K562 (cell line): Measurements from ENCODE around the gene LIMS2. TPM values are rescaled to one million over a fixed set of nuclear protein-coding genes. Genes with fewer than 3 reads are reported as not detected.

Source experiments
- ATAC-seq: fragments of 200-7000 bp; cut with Tn5 transposase; 3 replicates; pipeline ENCODE4 v1.9.1; 2020; ENCODE audit warnings: moderate library complexity
- BruUV-seq: library from RNA; stranded (reverse); fragments of 400-500 nt; replicated peaks from 2 replicates; lab custom pipeline; 2021; lab: Mats Ljungman, UMichigan
- CTCF ChIA-PET: fragments of 300-600 bp; formaldehyde crosslinking; extraction: SDS; loops from one replicate; lab custom pipeline; 2021; ENCODE audit warnings: low intra/inter-chr PET ratio; lab: Yijun Ruan, JAX
- POLR2A ChIA-PET: fragments of 300-600, 350-650 bp; sonication (Branson Sonifier 250); formaldehyde crosslinking; extraction: SDS; loops from one replicate; lab custom pipeline; 2021; ENCODE audit warnings: antibody characterized with exemption, inconsistent platforms; lab: Yijun Ruan, JAX
- DNase-seq, 4 experiments: peaks; one replicate each; pipeline versions ENCODE4 v3.0.0 to v3.0.0-alpha.2; 2011 to 2018; ENCODE audit warnings: low spot score in 3 of 4, mixed read lengths in 3 of 4; ENCODE audit errors: extremely low read depth in 1 of 4
- FAIRE-seq: peaks from 2 replicates; lab custom pipeline; 2011; peaks lifted over from hg19 to GRCh38; lab: Jason Lieb, UNC
- H2AFZ ChIP-seq: 2 replicates; pipeline ENCODE4 v1.6.0; 2011; ENCODE audit warnings: low read depth, low read length, control low read depth, inconsistent platforms
- H3K27ac ChIP-seq: fragments of 200-600 bp; 3 replicates; pipeline ENCODE4 v1.8.0; 2011; ENCODE audit warnings: low read depth, mild to moderate bottlenecking, control low read depth, inconsistent platforms, low read length, moderate library complexity, mixed read lengths; ENCODE audit errors: extremely low read depth
- H3K27me3 ChIP-seq, 2 experiments: fragments of 300-600 bp in 1 of 2; 2 replicates in 1 of 2; 3 replicates in 1 of 2; pipeline versions ENCODE4 v1.6.0 to v1.8.0; 2011; ENCODE audit warnings: inconsistent platforms in 2 of 2, low read length in 2 of 2, mild to moderate bottlenecking in 1 of 2, mixed read lengths in 1 of 2, moderate library complexity in 1 of 2; ENCODE audit not compliant: control insufficient read depth in 2 of 2, insufficient read depth in 2 of 2
- H3K36me3 ChIP-seq: fragments of 300-600 bp; 3 replicates; pipeline ENCODE4 v1.8.0; 2011; ENCODE audit warnings: mild to moderate bottlenecking, low read length, inconsistent platforms; ENCODE audit not compliant: control insufficient read depth, insufficient read depth
- H3K4me1 ChIP-seq, 2 experiments: fragments of 200-600 bp in 1 of 2; replicated peaks in 1 of 2; 2 replicates in 1 of 2; 3 replicates in 1 of 2; pipeline versions ENCODE4 v1.5.1 to v1.8.0; 2011; ENCODE audit warnings: inconsistent platforms in 2 of 2, low read length in 2 of 2, mild to moderate bottlenecking in 1 of 2, mixed read lengths in 1 of 2, moderate library complexity in 1 of 2; ENCODE audit not compliant: control insufficient read depth in 2 of 2, insufficient read depth in 2 of 2
- H3K4me2 ChIP-seq: 2 replicates; pipeline ENCODE4 v1.6.1; 2011; ENCODE audit warnings: low read length, control low read depth, inconsistent platforms, mixed read lengths; ENCODE audit not compliant: insufficient read depth
- H3K4me3 ChIP-seq: fragments of 200-600 bp; sonication (generic), shearing (Covaris generic); 2 replicates; pipeline ENCODE4 v1.5.1; 2016; ENCODE audit warnings: control low read depth, inconsistent platforms
- H3K79me2 ChIP-seq: fragments of 200-600 bp; 3 replicates; pipeline ENCODE4 v1.8.0; 2011; ENCODE audit warnings: low read length, inconsistent platforms; ENCODE audit not compliant: control insufficient read depth, insufficient read depth
- H3K9ac ChIP-seq, 2 experiments: 2 replicates each; pipeline versions ENCODE4 v1.6.0 to v1.6.1; 2011; ENCODE audit warnings: low read depth in 2 of 2, low read length in 2 of 2, control low read depth in 1 of 2, inconsistent platforms in 1 of 2, mild to moderate bottlenecking in 1 of 2, mixed read lengths in 1 of 2; ENCODE audit not compliant: insufficient read depth in 1 of 2
- H3K9me1 ChIP-seq: one replicate; pipeline ENCODE4 v1.6.0; 2011; ENCODE audit warnings: inconsistent platforms, mild to moderate bottlenecking, low read length, moderate library complexity; ENCODE audit not compliant: control insufficient read depth, insufficient read depth
- H3K9me3 ChIP-seq: replicated peaks from 2 replicates; pipeline ENCODE4 v1.5.1; 2011; ENCODE audit warnings: low read depth, low read length, inconsistent platforms; ENCODE audit not compliant: control insufficient read depth, insufficient read depth
- H4K20me1 ChIP-seq: replicated peaks from 2 replicates; pipeline ENCODE4 v1.6.1; 2011; ENCODE audit warnings: low read length, inconsistent platforms, mixed read lengths; ENCODE audit not compliant: control insufficient read depth, insufficient read depth
- EZH2 ChIP-seq: IDR thresholded peaks from 2 replicates; pipeline ENCODE4 v1.6.1; 2012; ENCODE audit warnings: low read depth, mild to moderate bottlenecking, inconsistent platforms, low read length, borderline replicate concordance
- FOXA1 ChIP-seq: fragments of 450-650 bp; IDR thresholded peaks from 2 replicates; pipeline ENCODE4 v1.6.1; 2016; ENCODE audit warnings: mild to moderate bottlenecking, borderline replicate concordance
- KDM1A ChIP-seq, 2 experiments: fragments of 450-650 bp; IDR thresholded peaks; 2 replicates each; pipeline ENCODE4 v1.6.1; 2016; ENCODE audit warnings: mild to moderate bottlenecking in 2 of 2
- MECOM ChIP-seq: fragments of 250-450 bp; sonication (Bioruptor Pico); IDR thresholded peaks from 2 replicates; pipeline ENCODE4 v1.8.0; 2022; ENCODE audit warnings: inconsistent platforms
- MTA3 ChIP-seq: fragments of 450-650 bp; formaldehyde crosslinking; IDR thresholded peaks from 2 replicates; pipeline ENCODE4 v1.6.1; 2017; ENCODE audit warnings: mild to moderate bottlenecking, borderline replicate concordance
- PATZ1 ChIP-seq: fragments of 250-450 bp; sonication (Bioruptor Pico); IDR thresholded peaks from 2 replicates; pipeline ENCODE4 v1.5.0; 2020; ENCODE audit warnings: mild to moderate bottlenecking, borderline replicate concordance
- POLR3A ChIP-seq: IDR thresholded peaks from 2 replicates; pipeline ENCODE4 v1.6.1; 2011; ENCODE audit warnings: borderline replicate concordance, mild to moderate bottlenecking, moderate library complexity; ENCODE audit not compliant: insufficient read length, insufficient read depth; ENCODE audit errors: extremely low read depth
- ZNF133 ChIP-seq: fragments of 250-450 bp; sonication (Bioruptor Pico); IDR thresholded peaks from 2 replicates; pipeline ENCODE4 v1.4.0; 2020; ENCODE audit warnings: mild to moderate bottlenecking
- ZNF764 ChIP-seq: fragments of 250-450 bp; sonication (Bioruptor Pico); IDR thresholded peaks from 2 replicates; pipeline ENCODE4 v1.4.0; 2020; ENCODE audit warnings: low read depth, mild to moderate bottlenecking, moderate library complexity
- WGBS: fragments of 100-300 bp; shearing (Covaris generic); methylation state at CpG from one replicate; pipeline ENCODE4 v1.1.6; 2016; ENCODE audit warnings: low coverage, mixed read lengths; ENCODE audit not compliant: insufficient coverage; ENCODE audit errors: missing lambda C conversion rate; 5-methylcytosine and 5-hydroxymethylcytosine counted together
- in situ Hi-C: fragments of 300-500 bp; cut with MboI; formaldehyde crosslinking; loops from 4 replicates; pipeline ENCODE4 v1.15.0; 2018; ENCODE audit warnings: inconsistent platforms, mixed read lengths
- intact Hi-C: fragments of 100-400 bp; cut with micrococcal nuclease; formaldehyde crosslinking; loops from 2 replicates; pipeline ENCODE4 v1.14.2; 2022
- polyA plus RNA-seq, 8 experiments: library from polyadenylated mRNA; depleted of rRNA in 4 of 8; stranded (reverse) in 5 of 8; unstranded in 3 of 8; fragments of >200 nt; fragmentation: Nextera tagmentation in 2 of 8; fragmentation: Illumina TruSeq in 1 of 8; extraction: Ambion mirVana in 2 of 8; extraction: Trizol in 1 of 8; gene quantifications; 2 replicates each; pipeline versions ENCODE4 v1.2.1 to v1.2.3, GENCODE V29; 2011 to 2014; ENCODE audit warnings: inconsistent platforms in 1 of 8, missing spikeins in 1 of 8
- total RNA-seq, 7 experiments: library from RNA; depleted of rRNA in 6 of 7; stranded (reverse); fragments of >200 nt in 6 of 7; fragmentation: Illumina TruSeq in 2 of 7; extraction: Trizol in 2 of 7; gene quantifications; 2 replicates each; pipeline versions ENCODE4 v1.2.1 to v1.2.3, GENCODE V29; 2011 to 2021; ENCODE audit warnings: low replicate concordance in 1 of 7
- TF ChIP-seq, protein P1 (sequence below): fragments of 250-450 bp; sonication (Bioruptor Pico); IDR thresholded peaks from 2 replicates; pipeline ENCODE4 v1.9.0; 2021; ENCODE audit warnings: mild to moderate bottlenecking, inconsistent platforms

LIMS2 gene
- total and polyA plus RNA-seq, 9 of the 15 experiments (the other 6 are each of a cell fraction or from before 2014, with no cell fraction given), result 0.04 to 0.22 TPM; not detected in 7

GRCh38 chr2:127605691-127606263, 69.6 kb downstream of the LIMS2 start (continued):
- TF ChIP-seq, protein P1, sequence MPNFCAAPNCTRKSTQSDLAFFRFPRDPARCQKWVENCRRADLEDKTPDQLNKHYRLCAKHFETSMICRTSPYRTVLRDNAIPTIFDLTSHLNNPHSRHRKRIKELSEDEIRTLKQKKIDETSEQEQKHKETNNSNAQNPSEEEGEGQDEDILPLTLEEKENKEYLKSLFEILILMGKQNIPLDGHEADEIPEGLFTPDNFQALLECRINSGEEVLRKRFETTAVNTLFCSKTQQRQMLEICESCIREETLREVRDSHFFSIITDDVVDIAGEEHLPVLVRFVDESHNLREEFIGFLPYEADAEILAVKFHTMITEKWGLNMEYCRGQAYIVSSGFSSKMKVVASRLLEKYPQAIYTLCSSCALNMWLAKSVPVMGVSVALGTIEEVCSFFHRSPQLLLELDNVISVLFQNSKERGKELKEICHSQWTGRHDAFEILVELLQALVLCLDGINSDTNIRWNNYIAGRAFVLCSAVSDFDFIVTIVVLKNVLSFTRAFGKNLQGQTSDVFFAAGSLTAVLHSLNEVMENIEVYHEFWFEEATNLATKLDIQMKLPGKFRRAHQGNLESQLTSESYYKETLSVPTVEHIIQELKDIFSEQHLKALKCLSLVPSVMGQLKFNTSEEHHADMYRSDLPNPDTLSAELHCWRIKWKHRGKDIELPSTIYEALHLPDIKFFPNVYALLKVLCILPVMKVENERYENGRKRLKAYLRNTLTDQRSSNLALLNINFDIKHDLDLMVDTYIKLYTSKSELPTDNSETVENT (CRISPR knock-in tag), result no peak
- TF ChIP-seq FOXA1, result no peak

DNA sequence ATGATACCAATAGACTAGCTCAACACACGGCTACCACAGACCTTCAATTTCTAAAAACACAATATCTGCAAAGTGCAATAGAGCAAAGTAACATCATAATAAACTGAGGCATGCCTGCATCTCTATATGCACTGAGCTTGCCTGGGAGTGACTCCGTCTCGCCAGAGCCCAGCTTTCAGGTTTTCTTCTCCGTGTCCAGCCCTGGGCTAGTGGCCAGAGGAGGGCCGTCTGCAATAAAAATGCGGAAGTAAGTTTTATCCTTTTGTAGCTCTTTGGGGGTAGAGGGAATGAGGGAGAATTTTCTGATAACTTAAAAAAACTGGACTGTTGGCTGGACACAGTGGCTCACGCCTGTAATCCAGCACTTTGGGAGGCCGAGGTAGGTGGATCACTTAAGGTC, 70.3 kb downstream of the LIMS2 start:
- Histone ChIP-seq H2AFZ (no peak overlapping the region), H3K9ac (no peak overlapping the region), H3K36me3 (no peaks in the 10 kb centered on the region; the same call in 2 of the 3 replicates), H4K20me1 (no peaks in the 10 kb centered on the region), H3K79me2 (no peaks in the 10 kb centered on the region), H3K4me2 (no peak overlapping the region), H3K9me1 (no peaks in the 10 kb centered on the region), H3K9me3 (no peaks in the 10 kb centered on the region), H3K27me3 (peaks cover 50 to 52% of the 10 kb centered on the region in 2 experiments; a peak in 4 of 5 replicates), H3K4me1 (peaks cover 0 to 11% of the 10 kb centered on the region in 2 experiments; a peak in 2 of 5 replicates), H3K27ac (no peak overlapping the region), H3K4me3 (no peak overlapping the region)
- ChIA-PET CTCF (no interaction called here), POLR2A (interaction anchor here (1.0 to 2.2 kb wide), 2 partner anchors 12 to 28 kb away, joined by 3 to 4 read pairs; no protein-coding TSS in a partner anchor)
- TF ChIP-seq KDM1A (IDR thresholded peaks at IDR 0.05) (no peak), ZNF133 (CRISPR knock-in tag) (no peak), EZH2 (no peak), PATZ1 (CRISPR knock-in tag) (no peak), ZNF764 (CRISPR knock-in tag) (no peak), POLR3A (no peak), MECOM (no peak), MTA3 (no peak)
- no TSS peak for BruUV-seq
- DNase-seq (no peak), ATAC-seq (peak; percentile 65), FAIRE-seq (no peak)
- in situ Hi-C loops, result no loop called here
- intact Hi-C loops, result no loop called here
- 3% methylated on average over 8 of the region's 8 CpGs for WGBS
